HepG2 (cell line): Measurements from ENCODE around the gene RELL1. TPM values are rescaled to one million over a fixed set of nuclear protein-coding genes. Genes with fewer than 3 reads are reported as not detected.
A peak's percentile ranks its signal among the peaks of the same experiment; 100 is the strongest.

Source experiments
- DPF2 ChIP-seq: sonication (generic); formaldehyde crosslinking; IDR thresholded peaks from 2 replicates; pipeline ENCODE4 v1.4.0; 2020; ENCODE audit warnings: mild to moderate bottlenecking, low read depth, missing genetic modification reagents, borderline replicate concordance
- EHMT2 ChIP-seq: fragments of 200-600 bp; sonication (generic); IDR thresholded peaks from 2 replicates; pipeline ENCODE4 v1.7.0; 2017; ENCODE audit warnings: antibody characterized with exemption, low read depth, low read length, borderline replicate concordance
- FOXK1 ChIP-seq: sonication (generic); formaldehyde crosslinking; IDR thresholded peaks from 2 replicates; pipeline ENCODE4 v1.4.0; 2020; ENCODE audit warnings: low read depth, missing genetic modification reagents, borderline replicate concordance
- HOXA7 ChIP-seq: sonication (generic); formaldehyde crosslinking; IDR thresholded peaks from 2 replicates; pipeline ENCODE4 v1.8.1; 2022; ENCODE audit warnings: mild to moderate bottlenecking, missing genetic modification reagents, moderate library complexity
- NFATC3 ChIP-seq: sonication (generic); formaldehyde crosslinking; IDR thresholded peaks from 2 replicates; pipeline ENCODE4 v1.5.1; 2020; ENCODE audit warnings: mild to moderate bottlenecking, missing genetic modification reagents
- RBM39 ChIP-seq: fragments of 200-400 bp; formaldehyde crosslinking; IDR thresholded peaks from one replicate; pipeline ENCODE4 v1.6.1; 2018; ENCODE audit warnings: antibody characterized with exemption, mild to moderate bottlenecking, low read depth, low read length; ENCODE audit not compliant: poor library complexity, severe bottlenecking
- SNAI1 ChIP-seq: sonication (generic); formaldehyde crosslinking; IDR thresholded peaks from 2 replicates; pipeline ENCODE4 v1.5.0; 2020; ENCODE audit warnings: mild to moderate bottlenecking, missing genetic modification reagents, borderline replicate concordance
- TARDBP ChIP-seq: sonication (generic); formaldehyde crosslinking; IDR thresholded peaks from 2 replicates; pipeline ENCODE4 v1.8.0; 2022; ENCODE audit warnings: mild to moderate bottlenecking, missing genetic modification reagents
- TCF7L2 ChIP-seq: IDR thresholded peaks from 2 replicates; pipeline ENCODE4 v1.6.1; 2011; ENCODE audit warnings: mild to moderate bottlenecking, low read depth, low read length, moderate library complexity
- TEF ChIP-seq: sonication (generic); formaldehyde crosslinking; IDR thresholded peaks from 2 replicates; pipeline ENCODE4 v1.5.0; 2020; ENCODE audit warnings: missing genetic modification reagents
- ZNF235 ChIP-seq: sonication (generic); formaldehyde crosslinking; IDR thresholded peaks from 2 replicates; pipeline ENCODE4 v1.8.1; 2023; ENCODE audit warnings: mild to moderate bottlenecking, missing genetic modification reagents, borderline replicate concordance
- ZNF570 ChIP-seq: sonication (generic); formaldehyde crosslinking; IDR thresholded peaks from 2 replicates; pipeline ENCODE4 v1.4.0; 2020; ENCODE audit warnings: mild to moderate bottlenecking, missing genetic modification reagents, borderline replicate concordance
- ZNF646 ChIP-seq: sonication (generic); formaldehyde crosslinking; IDR thresholded peaks from 2 replicates; pipeline ENCODE4 v1.9.0; 2021; ENCODE audit warnings: mild to moderate bottlenecking, missing genetic modification reagents
- ZNF780A ChIP-seq: sonication (generic); formaldehyde crosslinking; IDR thresholded peaks from 2 replicates; pipeline ENCODE4 v1.8.0; 2022; ENCODE audit warnings: mild to moderate bottlenecking, missing genetic modification reagents, moderate library complexity
- polyA plus RNA-seq, 8 experiments: library from polyadenylated mRNA; depleted of rRNA in 3 of 8; stranded (reverse) in 7 of 8; unstranded in 1 of 8; fragments of >200 nt; fragmentation: Illumina TruSeq in 4 of 8; extraction: Trizol in 4 of 8; gene quantifications; 2 replicates each; pipeline versions ENCODE4 v1.2.1 to v1.2.3, GENCODE V29; 2011 to 2016; ENCODE audit warnings: low read depth in 4 of 8, missing spikeins in 1 of 8, mixed read lengths in 1 of 8; ENCODE audit not compliant: insufficient read depth in 1 of 8
- total RNA-seq, 5 experiments: library from RNA; depleted of rRNA; stranded (reverse); fragments of >200 nt; fragmentation: Illumina TruSeq; extraction: Trizol; gene quantifications; 2 replicates each; pipeline ENCODE4 v1.2.3, GENCODE V29; 2016; ENCODE audit warnings: low read depth in 1 of 5
- TF ChIP-seq, protein P1 (sequence below): sonication (generic); formaldehyde crosslinking; IDR thresholded peaks from 2 replicates; pipeline ENCODE4 v1.4.0; 2020; ENCODE audit warnings: missing genetic modification reagents
- TF ChIP-seq, protein P2 (sequence below): sonication (generic); formaldehyde crosslinking; IDR thresholded peaks from 2 replicates; pipeline ENCODE4 v1.5.1; 2020; ENCODE audit warnings: missing genetic modification reagents, mild to moderate bottlenecking, borderline replicate concordance

Gene RELL1
- total and polyA plus RNA-seq, 2 of the 13 experiments (the other 11 are each of a cell fraction or from before 2014, with no cell fraction given) = 8.4 to 58.4 TPM

DNA sequence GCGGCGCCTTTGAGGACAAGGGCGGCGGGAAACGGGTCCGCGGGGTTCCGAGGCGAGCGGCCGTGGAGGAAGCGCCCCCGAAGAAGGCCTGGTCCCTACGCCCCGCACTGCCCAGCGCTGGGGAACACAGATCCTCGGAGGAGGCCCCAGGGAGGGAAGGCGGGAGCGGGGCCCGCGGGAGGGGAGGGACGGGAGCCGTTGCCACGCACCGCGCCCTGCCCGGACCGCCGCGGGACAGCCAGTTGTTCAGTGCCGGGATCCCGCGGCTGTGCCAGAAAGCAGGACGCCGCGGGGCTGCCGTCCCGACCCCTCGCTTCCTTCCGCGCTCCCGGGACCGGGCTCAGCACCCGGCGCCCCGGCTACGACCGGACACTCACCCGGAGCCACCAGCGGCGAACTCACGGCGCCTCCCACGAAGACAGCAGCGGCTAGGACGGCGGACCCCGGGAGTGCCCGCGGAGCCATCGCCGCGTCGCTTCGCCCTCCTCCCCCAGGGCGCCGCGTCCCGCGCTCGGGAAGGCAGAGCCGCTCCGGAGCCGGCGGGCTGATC, 278 bp downstream of the RELL1 start (continued):
- TF ChIP-seq ZNF646 (CRISPR knock-in tag) (no peak), HOXA7 (CRISPR knock-in tag) (no peak), DPF2 (no peak), FOXK1 (CRISPR knock-in tag) (no peak), ZNF235 (CRISPR knock-in tag) (0 out of 2 replicates have a peak, but pooled peaks have one; percentile 42), EHMT2 (no peak), TCF7L2 (no peak), RBM39 (no peak), ZNF570 (CRISPR knock-in tag) (no peak), ZNF780A (no peak), SNAI1 (no peak), TEF (CRISPR knock-in tag) (no peak), NFATC3 (CRISPR knock-in tag) (no peak), TARDBP (CRISPR knock-in tag) (no peak)
- TF ChIP-seq, protein P1, sequence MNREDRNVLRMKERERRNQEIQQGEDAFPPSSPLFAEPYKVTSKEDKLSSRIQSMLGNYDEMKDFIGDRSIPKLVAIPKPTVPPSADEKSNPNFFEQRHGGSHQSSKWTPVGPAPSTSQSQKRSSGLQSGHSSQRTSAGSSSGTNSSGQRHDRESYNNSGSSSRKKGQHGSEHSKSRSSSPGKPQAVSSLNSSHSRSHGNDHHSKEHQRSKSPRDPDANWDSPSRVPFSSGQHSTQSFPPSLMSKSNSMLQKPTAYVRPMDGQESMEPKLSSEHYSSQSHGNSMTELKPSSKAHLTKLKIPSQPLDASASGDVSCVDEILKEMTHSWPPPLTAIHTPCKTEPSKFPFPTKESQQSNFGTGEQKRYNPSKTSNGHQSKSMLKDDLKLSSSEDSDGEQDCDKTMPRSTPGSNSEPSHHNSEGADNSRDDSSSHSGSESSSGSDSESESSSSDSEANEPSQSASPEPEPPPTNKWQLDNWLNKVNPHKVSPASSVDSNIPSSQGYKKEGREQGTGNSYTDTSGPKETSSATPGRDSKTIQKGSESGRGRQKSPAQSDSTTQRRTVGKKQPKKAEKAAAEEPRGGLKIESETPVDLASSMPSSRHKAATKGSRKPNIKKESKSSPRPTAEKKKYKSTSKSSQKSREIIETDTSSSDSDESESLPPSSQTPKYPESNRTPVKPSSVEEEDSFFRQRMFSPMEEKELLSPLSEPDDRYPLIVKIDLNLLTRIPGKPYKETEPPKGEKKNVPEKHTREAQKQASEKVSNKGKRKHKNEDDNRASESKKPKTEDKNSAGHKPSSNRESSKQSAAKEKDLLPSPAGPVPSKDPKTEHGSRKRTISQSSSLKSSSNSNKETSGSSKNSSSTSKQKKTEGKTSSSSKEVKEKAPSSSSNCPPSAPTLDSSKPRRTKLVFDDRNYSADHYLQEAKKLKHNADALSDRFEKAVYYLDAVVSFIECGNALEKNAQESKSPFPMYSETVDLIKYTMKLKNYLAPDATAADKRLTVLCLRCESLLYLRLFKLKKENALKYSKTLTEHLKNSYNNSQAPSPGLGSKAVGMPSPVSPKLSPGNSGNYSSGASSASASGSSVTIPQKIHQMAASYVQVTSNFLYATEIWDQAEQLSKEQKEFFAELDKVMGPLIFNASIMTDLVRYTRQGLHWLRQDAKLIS (CRISPR knock-in tag) = no peak
- TF ChIP-seq, protein P2, sequence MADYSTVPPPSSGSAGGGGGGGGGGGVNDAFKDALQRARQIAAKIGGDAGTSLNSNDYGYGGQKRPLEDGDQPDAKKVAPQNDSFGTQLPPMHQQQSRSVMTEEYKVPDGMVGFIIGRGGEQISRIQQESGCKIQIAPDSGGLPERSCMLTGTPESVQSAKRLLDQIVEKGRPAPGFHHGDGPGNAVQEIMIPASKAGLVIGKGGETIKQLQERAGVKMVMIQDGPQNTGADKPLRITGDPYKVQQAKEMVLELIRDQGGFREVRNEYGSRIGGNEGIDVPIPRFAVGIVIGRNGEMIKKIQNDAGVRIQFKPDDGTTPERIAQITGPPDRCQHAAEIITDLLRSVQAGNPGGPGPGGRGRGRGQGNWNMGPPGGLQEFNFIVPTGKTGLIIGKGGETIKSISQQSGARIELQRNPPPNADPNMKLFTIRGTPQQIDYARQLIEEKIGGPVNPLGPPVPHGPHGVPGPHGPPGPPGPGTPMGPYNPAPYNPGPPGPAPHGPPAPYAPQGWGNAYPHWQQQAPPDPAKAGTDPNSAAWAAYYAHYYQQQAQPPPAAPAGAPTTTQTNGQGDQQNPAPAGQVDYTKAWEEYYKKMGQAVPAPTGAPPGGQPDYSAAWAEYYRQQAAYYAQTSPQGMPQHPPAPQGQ = no peak
